ENCODE results near the gene TMEM151A. TPM values are rescaled to one million over a fixed set of nuclear protein-coding genes. Genes with fewer than 3 reads are reported as not detected.

TMEM151A gene
- total and polyA plus RNA-seq, 2 experiments from 2014 or later: 1.0 to 4.4 TPM

GRCh38 chr11:66293777-66294625 is 2.3 kb downstream of the TMEM151A start (continued):
- TF ChIP-seq STAT1 (IDR thresholded peaks at IDR 0.05; ENCODE audit: unreplicated experiment): no peak
- TF ChIP-seq JUNB (IDR thresholded peaks at IDR 0.05; ENCODE audit: unreplicated experiment): no peak
- TF ChIP-seq ETS1 (IDR thresholded peaks at IDR 0.05): no peak
- TF ChIP-seq EZH2phosphoT487 (IDR thresholded peaks at IDR 0.05; ENCODE audit: unreplicated experiment): no peak
- no peak for TF ChIP-seq ZNF114 (CRISPR knock-in tag; IDR thresholded peaks at IDR 0.05)
- no peak for TF ChIP-seq EZH2 (IDR thresholded peaks at IDR 0.05; ENCODE audit: low read depth, unreplicated experiment)
- TF ChIP-seq CTCF (conservative IDR thresholded peaks at IDR 0.05; ENCODE audit: low read depth in 2 of 2): no peak

GRCh38 chr11:66294626-66295620 is 3.2 kb downstream of the TMEM151A start:
- Mint-ChIP-seq H3K36me3 (ENCODE audit: low read depth) (no peaks in the 10 kb centered on the region; the same call in 2 of the 3 replicates), H3K4me1 (peaks cover 27% of the 10 kb centered on the region), H3K27me3 (ENCODE audit: insufficient read depth, low read depth, poor library complexity) (peaks cover 24% of the 10 kb centered on the region), H3K27ac (no peak overlapping the region), H3K4me3 (no peak overlapping the region), H3K9me3 (no peaks in the 10 kb centered on the region)
- DNase-seq (ENCODE audit: low spot score) (no peak), ATAC-seq (no peak)
- H3K36me3 ChIP-seq (ENCODE audit: insufficient read depth): no peaks in the 10 kb centered on the region
- no peak overlapping the region for H3K4me3 ChIP-seq
- H3K27ac ChIP-seq (ENCODE audit: low read depth): no peak overlapping the region
- H3F3A ChIP-seq (replicated peaks; ENCODE audit: low read depth): peaks cover 15% of the 10 kb centered on the region; the same call in 1 of the 2 replicates
- no peaks in the 10 kb centered on the region for H3K9me2 ChIP-seq (ENCODE audit: insufficient read depth)
- H3K4me2 ChIP-seq: no peak overlapping the region
- H2AFZ ChIP-seq: no peak overlapping the region
- H3K79me2 ChIP-seq (replicated peaks; ENCODE audit: insufficient read depth): no peaks in the 10 kb centered on the region
- no peaks in the 10 kb centered on the region for H4K20me1 ChIP-seq (replicated peaks; ENCODE audit: insufficient read depth)
- peaks cover 30% of the 10 kb centered on the region for H3K27me3 ChIP-seq (ENCODE audit: insufficient read depth)
- peaks cover 13% of the 10 kb centered on the region for H3K4me1 ChIP-seq (ENCODE audit: insufficient read depth)
- no peak for TF ChIP-seq EZH2 (IDR thresholded peaks at IDR 0.05; ENCODE audit: low read depth, unreplicated experiment)
- no peak for TF ChIP-seq STAT1 (IDR thresholded peaks at IDR 0.05; ENCODE audit: unreplicated experiment)
- no peak for TF ChIP-seq JUNB (IDR thresholded peaks at IDR 0.05; ENCODE audit: unreplicated experiment)
- no peak for TF ChIP-seq CTCF (conservative IDR thresholded peaks at IDR 0.05; ENCODE audit: low read depth in 2 of 2)
- no peak for TF ChIP-seq NANOG (IDR thresholded peaks at IDR 0.05; ENCODE audit: borderline replicate concordance)
- TF ChIP-seq ZNF331 (CRISPR knock-in tag; IDR thresholded peaks at IDR 0.05; ENCODE audit: low read depth): no peak
- no peak for TF ChIP-seq ETS1 (IDR thresholded peaks at IDR 0.05)
